SK-N-SH (cell line): Measurements from ENCODE around the gene C2CD4C. TPM values are rescaled to one million over a fixed set of nuclear protein-coding genes. Genes with fewer than 3 reads are reported as not detected.

Experiments
- CTCF ChIA-PET: fragments of 300-600, 350-600 bp; formaldehyde crosslinking; extraction: SDS; loops from one replicate; lab custom pipeline; 2021; lab: Yijun Ruan, JAX
- POLR2A ChIA-PET: fragments of 350-600 bp; sonication (Branson Sonifier 250); formaldehyde crosslinking; extraction: SDS; loops from one replicate; lab custom pipeline; 2020; ENCODE audit warnings: antibody characterized with exemption, inconsistent platforms; lab: Yijun Ruan, JAX
- DNase-seq: peaks from one replicate; pipeline ENCODE4 v3.0.0; 2012
- H2AFZ ChIP-seq: fragments of 200-600 bp; sonication (generic); 2 replicates; pipeline ENCODE4 v1.8.1; 2016; ENCODE audit warnings: antibody characterized with exemption, mild to moderate bottlenecking, low read depth
- H3F3A ChIP-seq: fragments of 200-600 bp; sonication (generic); replicated peaks from 2 replicates; pipeline ENCODE3; 2016; ENCODE audit warnings: antibody characterized with exemption, mild to moderate bottlenecking; ENCODE audit not compliant: insufficient read depth
- H3K27ac ChIP-seq, 2 experiments: fragments of 200-500 bp in 1 of 2; fragments of 200-600 bp in 1 of 2; sonication (Bioruptor generic) in 1 of 2; sonication (generic), shearing (Covaris generic) in 1 of 2; 2 replicates each; pipeline versions ENCODE4 v1.5.1 to v1.6.1; 2014 to 2016; ENCODE audit warnings: low read depth in 2 of 2, inconsistent platforms in 1 of 2, low read length in 1 of 2, mild to moderate bottlenecking in 1 of 2, mixed read lengths in 1 of 2
- H3K27me3 ChIP-seq: fragments of 200-600 bp; sonication (generic), shearing (Covaris generic); 2 replicates; pipeline ENCODE4 v1.6.1; 2016; ENCODE audit warnings: mixed run types; ENCODE audit not compliant: insufficient read depth
- H3K36me3 ChIP-seq, 2 experiments: fragments of 200-500 bp in 1 of 2; fragments of 200-600 bp in 1 of 2; sonication (Bioruptor generic) in 1 of 2; sonication (generic) in 1 of 2; replicated peaks in 1 of 2; 2 replicates each; pipeline versions ENCODE3 to v1.5.1; 2014 to 2016; ENCODE audit warnings: low read length in 1 of 2, mild to moderate bottlenecking in 1 of 2; ENCODE audit not compliant: insufficient read depth in 2 of 2, control insufficient read depth in 1 of 2
- H3K4me1 ChIP-seq, 2 experiments: fragments of 200-500 bp in 1 of 2; fragments of 200-600 bp in 1 of 2; sonication (Bioruptor generic) in 1 of 2; sonication (generic), shearing (Covaris generic) in 1 of 2; 2 replicates each; pipeline versions ENCODE4 v1.5.1 to v1.6.1; 2014 to 2016; ENCODE audit warnings: low read depth in 1 of 2, low read length in 1 of 2, mixed run types in 1 of 2; ENCODE audit not compliant: insufficient read depth in 2 of 2, control insufficient read depth in 1 of 2
- H3K4me2 ChIP-seq: fragments of 200-600 bp; sonication (generic), shearing (Covaris generic); 2 replicates; pipeline ENCODE4 v1.6.1; 2017; ENCODE audit warnings: mixed run types
- H3K4me3 ChIP-seq, 2 experiments: fragments of 200-500 bp in 1 of 2; fragments of 200-600 bp in 1 of 2; sonication (Bioruptor generic) in 1 of 2; sonication (generic), shearing (Covaris generic) in 1 of 2; 2 replicates each; pipeline versions ENCODE4 v1.5.1 to v1.8.1; 2014 to 2016; ENCODE audit warnings: low read depth in 2 of 2, inconsistent platforms in 1 of 2, low read length in 1 of 2, mild to moderate bottlenecking in 1 of 2, mixed read lengths in 1 of 2, moderate library complexity in 1 of 2
- H3K79me2 ChIP-seq: fragments of 200-600 bp; sonication (generic); 2 replicates; pipeline ENCODE4 v1.8.1; 2017; ENCODE audit warnings: mild to moderate bottlenecking; ENCODE audit not compliant: insufficient read depth
- H3K9ac ChIP-seq: fragments of 200-600 bp; sonication (generic); 2 replicates; pipeline ENCODE4 v1.6.1; 2017; ENCODE audit warnings: mixed run types
- H3K9me2 ChIP-seq: fragments of 200-600 bp; sonication (generic); 2 replicates; pipeline ENCODE4 v1.6.1; 2017; ENCODE audit warnings: mixed run types
- H3K9me3 ChIP-seq: fragments of 200-600 bp; sonication (generic); 2 replicates; pipeline ENCODE4 v1.6.1; 2017; ENCODE audit warnings: mixed run types, mild to moderate bottlenecking, moderate library complexity
- H4K20me1 ChIP-seq: fragments of 200-600 bp; sonication (generic); 2 replicates; pipeline ENCODE4 v1.6.1; 2017; ENCODE audit warnings: mild to moderate bottlenecking, mixed run types; ENCODE audit not compliant: insufficient read depth
- CHD2 ChIP-seq: fragments of 150-350 bp; IDR thresholded peaks from 2 replicates; pipeline ENCODE4 v1.6.1; 2018; ENCODE audit warnings: low read length; ENCODE audit not compliant: partially characterized antibody
- ELF1 ChIP-seq: IDR thresholded peaks from 2 replicates; pipeline ENCODE4 v1.4.0; 2012
- EP300 ChIP-seq, 2 experiments: IDR thresholded peaks; 2 replicates each; pipeline versions ENCODE4 v1.4.0 to v1.6.1; 2012; ENCODE audit warnings: borderline replicate concordance in 1 of 2, low read depth in 1 of 2, low read length in 1 of 2
- EZH2phosphoT487 ChIP-seq: fragments of 200-600 bp; sonication (generic); IDR thresholded peaks from 2 replicates; pipeline ENCODE4 v1.6.1; 2017; ENCODE audit warnings: low read depth, mixed run types, mild to moderate bottlenecking, antibody characterized with exemption, moderate library complexity, borderline replicate concordance
- FOSL2 ChIP-seq: IDR thresholded peaks from 2 replicates; pipeline ENCODE4 v1.4.0; 2012; ENCODE audit warnings: low read depth, mild to moderate bottlenecking, moderate library complexity, borderline replicate concordance
- FOXJ3 ChIP-seq: sonication (generic); formaldehyde crosslinking; IDR thresholded peaks from 2 replicates; pipeline ENCODE4 v1.5.1; 2020; ENCODE audit warnings: mild to moderate bottlenecking, missing genetic modification reagents
- FOXM1 ChIP-seq: IDR thresholded peaks from 2 replicates; pipeline ENCODE4 v1.4.0; 2012; ENCODE audit warnings: low read depth, mild to moderate bottlenecking
- GABPA ChIP-seq: IDR thresholded peaks from 2 replicates; pipeline ENCODE4 v1.4.0; 2012; ENCODE audit warnings: low read depth, mild to moderate bottlenecking
- GATA2 ChIP-seq: sonication (generic); formaldehyde crosslinking; IDR thresholded peaks from 2 replicates; pipeline ENCODE4 v1.5.0; 2020; ENCODE audit warnings: mild to moderate bottlenecking, missing genetic modification reagents
- IRF3 ChIP-seq: fragments of 150-350 bp; IDR thresholded peaks from 2 replicates; pipeline ENCODE4 v1.6.1; 2016; ENCODE audit warnings: mild to moderate bottlenecking, low read depth, low read length
- JUND ChIP-seq: IDR thresholded peaks from 2 replicates; pipeline ENCODE4 v1.4.0; 2012
- MEF2A ChIP-seq: IDR thresholded peaks from 2 replicates; pipeline ENCODE4 v1.4.0; 2012; ENCODE audit warnings: low read depth, borderline replicate concordance
- MXI1 ChIP-seq: IDR thresholded peaks from 2 replicates; pipeline ENCODE4 v1.6.1; 2012; ENCODE audit warnings: mild to moderate bottlenecking, low read depth, low read length, improper control_type of control experiment
- NFIC ChIP-seq: IDR thresholded peaks from 2 replicates; pipeline ENCODE4 v1.4.0; 2012; ENCODE audit warnings: borderline replicate concordance
- NRF1 ChIP-seq: IDR thresholded peaks from 2 replicates; pipeline ENCODE4 v1.6.1; 2012; ENCODE audit warnings: low read depth, mild to moderate bottlenecking, low read length
- POLR2AphosphoS5 ChIP-seq: IDR thresholded peaks from 2 replicates; pipeline ENCODE4 v1.6.1; 2012; ENCODE audit warnings: low read depth, low read length
- RAD21 ChIP-seq: IDR thresholded peaks from 2 replicates; pipeline ENCODE4 v1.6.1; 2012; ENCODE audit warnings: mild to moderate bottlenecking, low read length
- SIN3A ChIP-seq: IDR thresholded peaks from 2 replicates; pipeline ENCODE4 v1.6.1; 2012; ENCODE audit warnings: low read depth, mild to moderate bottlenecking, low read length, moderate library complexity, borderline replicate concordance
- SMC3 ChIP-seq: IDR thresholded peaks from 2 replicates; pipeline ENCODE4 v1.6.1; 2012; ENCODE audit warnings: low read depth, low read length, improper control_type of control experiment
- TCF12 ChIP-seq: IDR thresholded peaks from 2 replicates; pipeline ENCODE4 v1.4.0; 2012
- TEAD4 ChIP-seq: IDR thresholded peaks from 2 replicates; pipeline ENCODE4 v1.4.0; 2012; ENCODE audit warnings: mild to moderate bottlenecking, borderline replicate concordance; ENCODE audit not compliant: insufficient read depth
- USF1 ChIP-seq: IDR thresholded peaks from 2 replicates; pipeline ENCODE4 v1.4.0; 2012; ENCODE audit warnings: low read depth, borderline replicate concordance
- WGBS: methylation state at CpG from one replicate; pipeline ENCODE4 v1.1.6; 2017; ENCODE audit warnings: low lambda C conversion rate; 5-methylcytosine and 5-hydroxymethylcytosine counted together
- polyA plus RNA-seq, 3 experiments: library from polyadenylated mRNA; depleted of rRNA; stranded (reverse); fragments of >200 nt; gene quantifications; 2 replicates each; pipeline ENCODE4 v1.2.3, GENCODE V29; 2012

C2CD4C gene
- polyA plus RNA-seq, 1 of the 3 experiments (the other 2 are of a cell fraction): 0.23 TPM

GRCh38 chr19:406971-407510 lies 1.9 kb downstream of the C2CD4C start:
- CTCF ChIA-PET: no interaction called here

GRCh38 chr19:406135-406781 lies 2.7 kb downstream of the C2CD4C start:
- H3K4me1 ChIP-seq: peaks cover 0 to 25% of the 10 kb centered on the region in 2 experiments; a peak in 1 of 4 replicates
- no peaks in the 10 kb centered on the region for H3K36me3 ChIP-seq
- no peak overlapping the region for H3K27ac ChIP-seq
- H4K20me1 ChIP-seq: no peaks in the 10 kb centered on the region
- no peaks in the 10 kb centered on the region for H3K9me3 ChIP-seq
- H3K4me2 ChIP-seq: no peak overlapping the region
- no peak overlapping the region for H3K4me3 ChIP-seq
- CTCF ChIA-PET: interaction anchor here (0.6 to 1.1 kb wide), 2 partner anchors 9 to 64 kb away, joined by 3 to 4 read pairs; no protein-coding TSS in a partner anchor
- TF ChIP-seq CHD2 (no peak), JUND (no peak), POLR2AphosphoS5 (no peak), NFIC (no peak), FOXM1 (no peak), FOSL2 (no peak), NRF1 (no peak), ELF1 (no peak)
- TF ChIP-seq, all 33 proteins: peak for 0
- no peaks in the 10 kb centered on the region for H3K9me2 ChIP-seq
- H2AFZ ChIP-seq: no peak overlapping the region
- DNase-seq: no peak
- no peaks in the 10 kb centered on the region for H3F3A ChIP-seq
- H3K9ac ChIP-seq: no peak overlapping the region
- H3K79me2 ChIP-seq: no peaks in the 10 kb centered on the region
- WGBS: 89% methylated on average over 32 of the region's 41 CpGs
- POLR2A ChIA-PET: no interaction called here
- H3K27me3 ChIP-seq: peaks cover 8% of the 10 kb centered on the region; the same call in 1 of the 2 replicates

More at GRCh38 chr19:406971-407510, 1.9 kb downstream of the C2CD4C start:
- Histone ChIP-seq H2AFZ (no peak overlapping the region), H3K9me2 (no peaks in the 10 kb centered on the region), H3K9ac (no peak overlapping the region), H4K20me1 (no peaks in the 10 kb centered on the region), H3K36me3 (no peaks in the 10 kb centered on the region), H3K79me2 (no peaks in the 10 kb centered on the region), H3K4me3 (no peak overlapping the region), H3K27ac (no peak overlapping the region), H3K4me2 (no peak overlapping the region), H3K27me3 (peaks cover 8% of the 10 kb centered on the region; the same call in 1 of the 2 replicates), H3F3A (no peaks in the 10 kb centered on the region), H3K9me3 (no peaks in the 10 kb centered on the region), H3K4me1 (peaks cover 0 to 28% of the 10 kb centered on the region in 2 experiments; a peak in 1 of 4 replicates)
- TF ChIP-seq ELF1 (no peak), SIN3A (no peak), GATA2 (CRISPR knock-in tag) (no peak), GABPA (no peak), POLR2AphosphoS5 (no peak), SMC3 (no peak), NFIC (no peak), RAD21 (no peak), USF1 (no peak), MEF2A (no peak), FOXM1 (no peak), MXI1 (no peak), FOXJ3 (CRISPR knock-in tag) (no peak), TCF12 (no peak), NRF1 (no peak), IRF3 (no peak), EP300 (IDR thresholded peaks at IDR 0.05; ENCODE audit: borderline replicate concordance in 1 of 2, low read depth in 1 of 2, low read length in 1 of 2) (no peak), EZH2phosphoT487 (no peak), TEAD4 (no peak)
- POLR2A ChIA-PET: no interaction called here
- DNase-seq: peak; percentile 40
- WGBS: 93% methylated on average over 8 of the region's 48 CpGs
